MM.1S (cell line): ENCODE measurements around the gene TMEM43.

Experiments
- DNase-seq: peaks from one replicate; pipeline ENCODE4 v3.0.0-alpha.2; 2015
- H2AFZ ChIP-seq: fragments of 300-600 bp; sonication (generic); 2 replicates; pipeline ENCODE4 v1.6.0; 2016; ENCODE audit warnings: antibody characterized with exemption, low read length
- H3F3A ChIP-seq: fragments of 300-600 bp; sonication (generic); 2 replicates; pipeline ENCODE4 v1.6.1; 2016; ENCODE audit warnings: mild to moderate bottlenecking, antibody characterized with exemption, low read length, moderate library complexity, mixed read lengths; ENCODE audit not compliant: insufficient read depth
- H3K27ac ChIP-seq: fragments of 300-600 bp; sonication (generic); 2 replicates; pipeline ENCODE4 v1.5.1; 2016; ENCODE audit warnings: mild to moderate bottlenecking, low read length
- H3K27me3 ChIP-seq: fragments of 300-600 bp; sonication (generic); replicated peaks from 2 replicates; pipeline ENCODE4 v1.6.0; 2016; ENCODE audit warnings: low read length; ENCODE audit not compliant: insufficient read depth
- H3K36me3 ChIP-seq: fragments of 300-600 bp; sonication (generic); replicated peaks from 2 replicates; pipeline ENCODE4 v1.6.1; 2016; ENCODE audit warnings: mild to moderate bottlenecking, low read length, mixed read lengths; ENCODE audit not compliant: insufficient read depth
- H3K4me1 ChIP-seq: fragments of 300-600 bp; sonication (generic); 2 replicates; pipeline ENCODE4 v1.6.1; 2016; ENCODE audit warnings: low read length, mixed read lengths
- H3K4me2 ChIP-seq: fragments of 300-600 bp; sonication (generic); 2 replicates; pipeline ENCODE4 v1.6.0; 2016; ENCODE audit warnings: low read depth, low read length
- H3K4me3 ChIP-seq: fragments of 300-600 bp; sonication (generic); 2 replicates; pipeline ENCODE4 v1.5.1; 2016; ENCODE audit warnings: low read length, mixed read lengths
- H3K79me2 ChIP-seq: fragments of 300-600 bp; sonication (generic); 2 replicates; pipeline ENCODE4 v1.6.1; 2016; ENCODE audit warnings: mixed run types, low read length, mixed read lengths
- H3K9ac ChIP-seq: fragments of 300-600 bp; sonication (generic); 2 replicates; pipeline ENCODE4 v1.6.1; 2016; ENCODE audit warnings: low read length, mixed read lengths
- H3K9me2 ChIP-seq: fragments of 300-600 bp; sonication (generic); replicated peaks from 2 replicates; pipeline ENCODE4 v1.6.1; 2016; ENCODE audit warnings: mild to moderate bottlenecking, low read length, mixed read lengths; ENCODE audit not compliant: insufficient read depth
- H3K9me3 ChIP-seq: fragments of 300-600 bp; sonication (generic); replicated peaks from 2 replicates; pipeline ENCODE4 v1.6.1; 2016; ENCODE audit warnings: mild to moderate bottlenecking, low read length, mixed read lengths; ENCODE audit not compliant: insufficient read depth
- H4K20me1 ChIP-seq: fragments of 300-600 bp; sonication (generic); 2 replicates; pipeline ENCODE4 v1.6.1; 2016; ENCODE audit warnings: mild to moderate bottlenecking, low read length, moderate library complexity, mixed read lengths; ENCODE audit not compliant: insufficient read depth
- CTCF ChIP-seq: fragments of 300-600 bp; sonication (generic); IDR thresholded peaks from 2 replicates; pipeline ENCODE4 v1.5.1; 2016; ENCODE audit warnings: antibody characterized with exemption, low read length, mixed read lengths
- EZH2 ChIP-seq: fragments of 300-600 bp; sonication (generic); optimal IDR thresholded peaks from 2 replicates; pipeline ENCODE3; 2017; ENCODE audit warnings: low read depth, mild to moderate bottlenecking, antibody characterized with exemption, low read length, mixed read lengths
- EZH2phosphoT487 ChIP-seq: fragments of 300-600 bp; sonication (generic); IDR thresholded peaks from 2 replicates; pipeline ENCODE4 v1.6.1; 2018; ENCODE audit warnings: antibody characterized with exemption, low read length

The TMEM43 gene

GRCh38 chr3:14159426-14159825 lies 34.6 kb downstream of the TMEM43 start:
- H2AFZ ChIP-seq = no peak overlapping the region
- H3K4me2 ChIP-seq = no peak overlapping the region
- no peak for DNase-seq
- H3K79me2 ChIP-seq = no peaks in the 10 kb centered on the region
- no peaks in the 10 kb centered on the region for H3K4me1 ChIP-seq
- H3K36me3 ChIP-seq = peaks cover 10% of the 10 kb centered on the region; the same call in 1 of the 2 replicates
- H3K27me3 ChIP-seq = no peaks in the 10 kb centered on the region
- H3K27ac ChIP-seq = no peak overlapping the region
- H3F3A ChIP-seq = no peaks in the 10 kb centered on the region
- no peaks in the 10 kb centered on the region for H4K20me1 ChIP-seq
- H3K9me2 ChIP-seq = no peaks in the 10 kb centered on the region
- H3K4me3 ChIP-seq = no peak overlapping the region
- TF ChIP-seq EZH2phosphoT487 (no peak), EZH2 (no peak), CTCF (no peak)
- no peak overlapping the region for H3K9ac ChIP-seq
- H3K9me3 ChIP-seq = no peaks in the 10 kb centered on the region

GRCh38 chr3:14161282-14161681 lies 36.4 kb downstream of the TMEM43 start:
- H3K27me3 ChIP-seq = no peaks in the 10 kb centered on the region
- no peak overlapping the region for H2AFZ ChIP-seq
- no peak overlapping the region for H3K9ac ChIP-seq
- peaks cover 10% of the 10 kb centered on the region; the same call in 1 of the 2 replicates for H3K36me3 ChIP-seq
- no peak overlapping the region for H3K4me2 ChIP-seq
- no peaks in the 10 kb centered on the region for H3K4me1 ChIP-seq
- no peaks in the 10 kb centered on the region for H4K20me1 ChIP-seq
- H3K9me3 ChIP-seq = no peaks in the 10 kb centered on the region
- no peaks in the 10 kb centered on the region for H3K79me2 ChIP-seq
- TF ChIP-seq CTCF = no peak
- no peak for TF ChIP-seq EZH2phosphoT487
- TF ChIP-seq EZH2 = no peak
- H3F3A ChIP-seq = no peaks in the 10 kb centered on the region
- H3K4me3 ChIP-seq = no peak overlapping the region
- H3K9me2 ChIP-seq = no peaks in the 10 kb centered on the region
- DNase-seq = no peak
- no peak overlapping the region for H3K27ac ChIP-seq

GRCh38 chr3:14162178-14162577 lies 37.3 kb downstream of the TMEM43 start:
- H2AFZ ChIP-seq = no peak overlapping the region
- H3K79me2 ChIP-seq = no peaks in the 10 kb centered on the region
- no peak overlapping the region for H3K27ac ChIP-seq
- no peaks in the 10 kb centered on the region for H3K9me3 ChIP-seq
- no peaks in the 10 kb centered on the region for H3K27me3 ChIP-seq
- no peak overlapping the region for H3K9ac ChIP-seq
- no peak for DNase-seq
- H3K4me2 ChIP-seq = no peak overlapping the region
- H3K4me1 ChIP-seq = no peaks in the 10 kb centered on the region
- no peaks in the 10 kb centered on the region for H3K9me2 ChIP-seq
- peaks cover 10% of the 10 kb centered on the region; the same call in 1 of the 2 replicates for H3K36me3 ChIP-seq
- no peaks in the 10 kb centered on the region for H3F3A ChIP-seq
- no peak overlapping the region for H3K4me3 ChIP-seq
- no peaks in the 10 kb centered on the region for H4K20me1 ChIP-seq
- TF ChIP-seq EZH2phosphoT487 = no peak
- no peak for TF ChIP-seq EZH2
- no peak for TF ChIP-seq CTCF
